OCI-LY7 (cell line): ENCODE results near the gene GRIK2.

Experiments used
- CTCF ChIP-seq: fragments of 200-600 bp; sonication (generic); conservative IDR thresholded peaks from 2 replicates; pipeline ENCODE4 v1.5.1; 2014; ENCODE audit warnings: mild to moderate bottlenecking, antibody characterized with exemption, low read length, moderate library complexity, mixed read lengths
- EZH2phosphoT487 ChIP-seq: fragments of 200-600 bp; sonication (generic); IDR thresholded peaks from 2 replicates; pipeline ENCODE4 v1.6.1; 2018; ENCODE audit warnings: low read depth, borderline replicate concordance, mild to moderate bottlenecking, mixed run types, antibody characterized with exemption, low read length, moderate library complexity, mixed read lengths

- TF ChIP-seq CTCF: no peak
- no peak for TF ChIP-seq EZH2phosphoT487
Measured at GRCh38 chr6:101921829-101922450, 528.4 kb downstream of the GRIK2 start.
